A549 (cell line): ENCODE measurements around the gene POU6F1. TPM values are rescaled to one million over a fixed set of nuclear protein-coding genes. Genes with fewer than 3 reads are reported as not detected.

ENCODE experiments used
- ATAC-seq, 2 experiments: fragments of 200-7000 bp in 1 of 2; fragments of >200 bp in 1 of 2; cut with Nextera tagmentation in 1 of 2; cut with Tn5 transposase in 1 of 2; 3 replicates each; pipeline versions ENCODE4 v1.8.0 to v1.9.1; 2018 to 2020; ENCODE audit warnings: mild to moderate bottlenecking in 1 of 2, moderate library complexity in 1 of 2
- CTCF ChIA-PET: fragments of 300-600 bp; sonication (Branson Sonifier 250); formaldehyde crosslinking; extraction: SDS; loops from one replicate; lab custom pipeline; 2021; ENCODE audit warnings: antibody characterized with exemption, inconsistent platforms; lab: Yijun Ruan, JAX
- POLR2A ChIA-PET: fragments of 350-600 bp; formaldehyde crosslinking; extraction: SDS; loops from one replicate; lab custom pipeline; 2021; ENCODE audit warnings: antibody characterized with exemption, inconsistent platforms; lab: Yijun Ruan, JAX
- DNase-seq, 2 experiments: peaks; one replicate each; pipeline versions ENCODE4 v3.0.0 to v3.0.0-alpha.2; 2011 to 2016; ENCODE audit warnings: low read depth in 1 of 2, low spot score in 1 of 2
- FAIRE-seq: peaks from 2 replicates; lab custom pipeline; 2011; peaks lifted over from hg19 to GRCh38; lab: Jason Lieb, UNC
- H3K27ac ChIP-seq, 2 experiments: fragments of >200 bp; sonication (Bioruptor Twin); formaldehyde crosslinking; 3 replicates each; pipeline ENCODE4 v1.5.1; 2016 to 2017
- H3K4me1 ChIP-seq: fragments of >200 bp; sonication (Bioruptor Twin); formaldehyde crosslinking; 3 replicates; pipeline ENCODE4 v1.6.1; 2016
- H3K4me2 ChIP-seq: fragments of >200 bp; sonication (Bioruptor Twin); formaldehyde crosslinking; 3 replicates; pipeline ENCODE4 v1.6.1; 2016
- H3K4me3 ChIP-seq: fragments of >200 bp; sonication (Bioruptor Twin); formaldehyde crosslinking; 3 replicates; pipeline ENCODE4 v1.5.1; 2016
- H3K9me3 ChIP-seq: fragments of >200 bp; sonication (Bioruptor Twin); formaldehyde crosslinking; 3 replicates; pipeline ENCODE4 v1.6.1; 2016
- BCL3 ChIP-seq: fragments of >200 bp; sonication (Bioruptor Twin); formaldehyde crosslinking; IDR thresholded peaks from 3 replicates; pipeline ENCODE4 v1.6.1; 2016
- CBX2 ChIP-seq: fragments of 200-600 bp; sonication (generic); IDR thresholded peaks from 2 replicates; pipeline ENCODE4 v1.6.1; 2016; ENCODE audit warnings: low read depth, mild to moderate bottlenecking, borderline replicate concordance
- CBX8 ChIP-seq: fragments of 200-600 bp; sonication (generic); IDR thresholded peaks from 2 replicates; pipeline ENCODE4 v1.6.1; 2016
- CEBPB ChIP-seq, 2 experiments: fragments of >200 bp in 1 of 2; sonication (Bioruptor Twin) in 1 of 2; formaldehyde crosslinking in 1 of 2; IDR thresholded peaks; 2 replicates each; pipeline ENCODE4 v1.6.1; 2012 to 2016
- CTCF ChIP-seq: fragments of >200 bp; sonication (Bioruptor Twin); formaldehyde crosslinking; IDR thresholded peaks from 3 replicates; pipeline ENCODE4 v1.5.1; 2016
- E2F6 ChIP-seq: IDR thresholded peaks from 2 replicates; pipeline ENCODE4 v1.6.1; 2012; ENCODE audit warnings: low read depth, borderline replicate concordance
- EHF ChIP-seq: fragments of 250-450 bp; sonication (Bioruptor Pico); IDR thresholded peaks from 2 replicates; pipeline ENCODE4 v1.5.0; 2020; ENCODE audit warnings: mild to moderate bottlenecking
- EHMT2 ChIP-seq: fragments of 200-600 bp; sonication (generic); IDR thresholded peaks from 2 replicates; pipeline ENCODE4 v1.6.1; 2016; ENCODE audit warnings: antibody characterized with exemption, low read depth, mild to moderate bottlenecking, moderate library complexity
- ELK1 ChIP-seq: fragments of 150-350 bp; IDR thresholded peaks from 2 replicates; pipeline ENCODE4 v1.6.1; 2014; ENCODE audit warnings: low read depth, mild to moderate bottlenecking, low read length
- EP300 ChIP-seq, 2 experiments: fragments of >200 bp; sonication (Bioruptor Twin); formaldehyde crosslinking; IDR thresholded peaks; 2 replicates in 1 of 2; 3 replicates in 1 of 2; pipeline ENCODE4 v1.6.1; 2016 to 2017
- FOSL2 ChIP-seq, 2 experiments: fragments of 450-650 bp in 1 of 2; fragments of >200 bp in 1 of 2; sonication (Bioruptor Twin) in 1 of 2; formaldehyde crosslinking; IDR thresholded peaks; 2 replicates each; pipeline versions ENCODE4 v1.5.0 to v1.6.1; 2016 to 2020; ENCODE audit warnings: mild to moderate bottlenecking in 1 of 2, moderate library complexity in 1 of 2
- GATA3 ChIP-seq: IDR thresholded peaks from 2 replicates; pipeline ENCODE4 v1.6.1; 2012; ENCODE audit warnings: borderline replicate concordance
- HDAC2 ChIP-seq: fragments of 200-600 bp; sonication (generic); IDR thresholded peaks from 2 replicates; pipeline ENCODE4 v1.6.1; 2016
- HMGXB4 ChIP-seq: fragments of 250-450 bp; sonication (Bioruptor Pico); IDR thresholded peaks from 2 replicates; pipeline ENCODE4 v1.5.0; 2021; ENCODE audit warnings: mild to moderate bottlenecking, moderate library complexity, borderline replicate concordance
- JUNB ChIP-seq: fragments of >200 bp; sonication (Bioruptor Twin); formaldehyde crosslinking; IDR thresholded peaks from 2 replicates; pipeline ENCODE4 v1.6.1; 2016
- KDM5A ChIP-seq: fragments of 200-600 bp; sonication (generic); IDR thresholded peaks from 2 replicates; pipeline ENCODE4 v1.6.1; 2016; ENCODE audit warnings: antibody characterized with exemption, mild to moderate bottlenecking
- NFE2L2 ChIP-seq: fragments of 150-350 bp; conservative IDR thresholded peaks from 2 replicates; pipeline ENCODE4 v1.6.1; 2014; ENCODE audit warnings: low read length
- NPAS2 ChIP-seq: fragments of 250-450 bp; sonication (Bioruptor Pico); IDR thresholded peaks from 2 replicates; pipeline ENCODE4 v1.8.0; 2022; ENCODE audit warnings: mild to moderate bottlenecking, moderate library complexity, borderline replicate concordance
- NR3C1 ChIP-seq: fragments of >200 bp; sonication (Bioruptor Twin); formaldehyde crosslinking; IDR thresholded peaks from 3 replicates; pipeline ENCODE4 v1.6.1; 2017
- PBX3 ChIP-seq: IDR thresholded peaks from 2 replicates; pipeline ENCODE4 v1.6.1; 2012
- POLR2A ChIP-seq: IDR thresholded peaks from 2 replicates; pipeline ENCODE4 v1.6.1; 2012; ENCODE audit warnings: mild to moderate bottlenecking, low read length
- RARB ChIP-seq: fragments of 250-450 bp; sonication (Bioruptor Pico); IDR thresholded peaks from 2 replicates; pipeline ENCODE4 v1.8.0; 2021; ENCODE audit warnings: mild to moderate bottlenecking, moderate library complexity
- SREBF2 ChIP-seq: fragments of 450-650 bp; IDR thresholded peaks from 2 replicates; pipeline ENCODE4 v1.6.1; 2014; ENCODE audit warnings: mild to moderate bottlenecking, moderate library complexity
- TFCP2L1 ChIP-seq: fragments of 250-450 bp; sonication (Bioruptor Pico); IDR thresholded peaks from 2 replicates; pipeline ENCODE4 v1.5.0; 2021; ENCODE audit warnings: mild to moderate bottlenecking
- TP53 ChIP-seq: fragments of 250-450 bp; sonication (Bioruptor Pico); IDR thresholded peaks from 2 replicates; pipeline ENCODE4 v1.5.0; 2021; ENCODE audit warnings: mild to moderate bottlenecking, moderate library complexity
- USF2 ChIP-seq: fragments of 450-650 bp; IDR thresholded peaks from 2 replicates; pipeline ENCODE4 v1.6.1; 2014; ENCODE audit warnings: antibody characterized with exemption
- ZC3H11A ChIP-seq: fragments of 450-650 bp; IDR thresholded peaks from 2 replicates; pipeline ENCODE4 v1.6.1; 2014; ENCODE audit warnings: antibody characterized with exemption, mild to moderate bottlenecking
- WGBS: methylation state at CpG from one replicate; pipeline ENCODE4 v1.1.6; 2017; ENCODE audit errors: missing lambda C conversion rate; 5-methylcytosine and 5-hydroxymethylcytosine counted together
- polyA plus RNA-seq, 4 experiments: library from polyadenylated mRNA; depleted of rRNA in 3 of 4; stranded (reverse); fragments of >200 nt; fragmentation: RNase III in 1 of 4; extraction: RNeasy Plus Mini Kit Qiagen cat#74134 plus additional on column Dnase treatment in 1 of 4; gene quantifications; 2 replicates in 3 of 4; 3 replicates in 1 of 4; pipeline ENCODE4 v1.2.3, GENCODE V29; 2011 to 2017

POU6F1 gene
- polyA plus RNA-seq, 2 of the 4 experiments (the other 2 are of a cell fraction): 0.58 to 1.3 TPM

- ATAC-seq (peak; percentile 3 to 15; a peak in 3 of 6 replicates), FAIRE-seq (no peak), DNase-seq (no peak)
- Histone ChIP-seq H3K9me3 (no peaks in the 10 kb centered on the region), H3K27ac (peak overlapping the region; percentile 99 to 100), H3K4me3 (peak overlapping the region; percentile 90), H3K4me1 (peaks cover 15% of the 10 kb centered on the region), H3K4me2 (peak overlapping the region; percentile 94)
- WGBS: 34% methylated on average over 10 of the region's 10 CpGs
- POLR2A ChIA-PET: interaction anchor here (0.6 to 3.1 kb wide), 15 partner anchors 8 to 582 kb away, joined by 3 to 69 read pairs (median 3); partner anchors contain the start of genes CSRNP2, POU6F1 and SMAGP
- CTCF ChIA-PET: interaction anchor here (0.6 to 3.1 kb wide), 9 partner anchors 9 to 503 kb away, joined by 3 to 13 read pairs (median 4); partner anchors contain the start of gene POU6F1
- no peak for TF ChIP-seq USF2
- TF ChIP-seq NR3C1: no peak
- no peak for TF ChIP-seq BCL3
- TF ChIP-seq SREBF2: no peak
- TF ChIP-seq TFCP2L1: no peak
- TF ChIP-seq CEBPB (IDR thresholded peaks at IDR 0.05): no peak
- no peak for TF ChIP-seq NPAS2 (CRISPR knock-in tag)
- no peak for TF ChIP-seq TP53 (CRISPR knock-in tag)
- no peak for TF ChIP-seq POLR2A
- no peak for TF ChIP-seq ELK1
- TF ChIP-seq EP300 (IDR thresholded peaks at IDR 0.05): no peak
- no peak for TF ChIP-seq HMGXB4 (CRISPR knock-in tag)
- no peak for TF ChIP-seq RARB (CRISPR knock-in tag)
- no peak for TF ChIP-seq JUNB
- TF ChIP-seq EHF: no peak
- no peak for TF ChIP-seq ZC3H11A
- TF ChIP-seq FOSL2 (IDR thresholded peaks at IDR 0.05): no peak
- TF ChIP-seq FOSL2 (CRISPR knock-in tag; IDR thresholded peaks at IDR 0.05): no peak
- no peak for TF ChIP-seq CBX2
- TF ChIP-seq HDAC2: no peak
- no peak for TF ChIP-seq NFE2L2
Observed at GRCh38 chr12:51238037-51238509, 20.2 kb upstream of the POU6F1 start.

GRCh38 chr12:51234530-51234929 lies 16.7 kb upstream of the POU6F1 start:
- POLR2A ChIA-PET: no interaction called here
- 83% methylated on average over 5 of the region's 5 CpGs for WGBS
- Histone ChIP-seq H3K4me2 (no peak overlapping the region), H3K4me3 (no peak overlapping the region), H3K4me1 (no peaks in the 10 kb centered on the region), H3K27ac (no peak overlapping the region), H3K9me3 (no peaks in the 10 kb centered on the region)
- DNase-seq (no peak), ATAC-seq (no peak), FAIRE-seq (no peak)
- TF ChIP-seq CBX8 (no peak), HDAC2 (no peak), CTCF (no peak), GATA3 (no peak), NFE2L2 (no peak), E2F6 (no peak), PBX3 (no peak), EHMT2 (no peak), KDM5A (no peak)
- CTCF ChIA-PET: interaction anchor here (1.1 to 1.8 kb wide), 2 partner anchors 17 to 28 kb away, joined by 4 read pairs; partner anchors contain the start of gene POU6F1
